Activated naive CD8-positive, alpha-beta T cell treated with anti-CD3 and anti-CD28 coated beads for 36 hours (primary cell): ENCODE measurements around the gene CCDC110. TPM values are rescaled to one million over a fixed set of nuclear protein-coding genes. Genes with fewer than 3 reads are reported as not detected.
A peak's percentile ranks its signal among the peaks of the same experiment; 100 is the strongest.

Experiments
- DNase-seq: peaks from one replicate; pipeline ENCODE4 v3.0.0; 2021
- H3K27ac Mint-ChIP-seq: one replicate; pipeline ENCODE4 v1.8.0; 2022; ENCODE audit warnings: mild to moderate bottlenecking, moderate library complexity, mixed read lengths
- H3K27me3 Mint-ChIP-seq: one replicate; pipeline ENCODE4 v1.8.0; 2022; ENCODE audit warnings: mild to moderate bottlenecking, mixed read lengths
- H3K36me3 Mint-ChIP-seq: one replicate; pipeline ENCODE4 v1.8.0; 2021; ENCODE audit warnings: mild to moderate bottlenecking, mixed read lengths
- H3K4me1 Mint-ChIP-seq: one replicate; pipeline ENCODE4 v1.8.0; 2021; ENCODE audit warnings: mixed read lengths
- H3K4me3 Mint-ChIP-seq: one replicate; pipeline ENCODE4 v1.8.0; 2022; ENCODE audit warnings: mild to moderate bottlenecking, moderate library complexity, mixed read lengths
- H3K9me3 Mint-ChIP-seq: one replicate; pipeline ENCODE4 v1.8.0; 2022; ENCODE audit warnings: mixed read lengths
- total RNA-seq, 2 experiments: library from RNA; stranded (reverse); gene quantifications; one replicate each; pipeline ENCODE4 v1.2.3, GENCODE V29; 2021

Gene CCDC110
- total RNA-seq, 2 experiments from 2014 or later, result 0.18 to 0.19 TPM

DNA sequence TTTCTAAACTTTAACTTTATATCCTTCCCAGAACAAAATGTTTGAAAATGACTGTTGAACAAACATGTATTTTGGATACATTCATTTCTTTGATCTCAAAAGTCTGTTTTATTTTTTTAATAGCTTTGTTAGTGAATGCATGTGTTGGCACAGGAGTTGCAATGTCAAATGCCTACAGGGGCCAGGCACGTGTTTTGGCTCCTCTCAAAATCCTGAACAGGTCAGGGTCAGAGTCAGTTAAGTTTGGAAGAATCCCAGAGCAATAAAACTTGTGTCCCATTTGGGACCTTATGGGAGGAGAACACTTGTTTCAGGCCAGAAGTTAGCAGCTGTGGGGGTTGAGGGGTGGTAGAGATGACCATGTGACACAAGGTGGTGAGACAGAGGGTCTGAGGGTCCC lies 29.0 kb upstream of the CCDC110 start:
- H3K4me3 Mint-ChIP-seq, result no peak overlapping the region
- H3K9me3 Mint-ChIP-seq, result peaks cover 9% of the 10 kb centered on the region
- peaks cover 37% of the 10 kb centered on the region for H3K27me3 Mint-ChIP-seq
- no peak for DNase-seq
- H3K27ac Mint-ChIP-seq, result no peak overlapping the region
- H3K4me1 Mint-ChIP-seq, result no peaks in the 10 kb centered on the region
- no peaks in the 10 kb centered on the region for H3K36me3 Mint-ChIP-seq

DNA sequence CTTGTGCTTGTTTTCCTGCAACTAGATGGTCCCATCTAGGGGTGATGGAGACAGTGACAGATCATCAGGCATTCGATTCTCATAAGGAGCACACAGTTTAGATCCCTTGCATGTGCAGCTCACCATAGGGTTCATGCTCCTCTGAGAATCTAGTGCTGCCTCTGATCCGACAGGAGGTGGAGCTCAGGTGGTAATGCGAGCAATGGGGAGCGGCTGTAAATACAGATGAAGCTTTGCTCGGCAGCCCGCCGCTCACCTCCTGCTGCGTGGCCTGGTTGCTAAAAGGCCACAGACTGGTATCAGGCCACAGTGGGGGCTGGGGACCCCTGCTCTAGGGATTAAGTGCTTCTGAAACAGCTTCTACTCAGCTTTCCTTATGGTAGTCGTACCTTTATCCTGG lies 28.5 kb upstream of the CCDC110 start:
- no peak overlapping the region for H3K27ac Mint-ChIP-seq
- no peak for DNase-seq
- H3K27me3 Mint-ChIP-seq, result peaks cover 36% of the 10 kb centered on the region
- H3K4me3 Mint-ChIP-seq, result no peak overlapping the region
- H3K4me1 Mint-ChIP-seq, result no peaks in the 10 kb centered on the region
- H3K9me3 Mint-ChIP-seq, result peaks cover 9% of the 10 kb centered on the region
- no peaks in the 10 kb centered on the region for H3K36me3 Mint-ChIP-seq

DNA sequence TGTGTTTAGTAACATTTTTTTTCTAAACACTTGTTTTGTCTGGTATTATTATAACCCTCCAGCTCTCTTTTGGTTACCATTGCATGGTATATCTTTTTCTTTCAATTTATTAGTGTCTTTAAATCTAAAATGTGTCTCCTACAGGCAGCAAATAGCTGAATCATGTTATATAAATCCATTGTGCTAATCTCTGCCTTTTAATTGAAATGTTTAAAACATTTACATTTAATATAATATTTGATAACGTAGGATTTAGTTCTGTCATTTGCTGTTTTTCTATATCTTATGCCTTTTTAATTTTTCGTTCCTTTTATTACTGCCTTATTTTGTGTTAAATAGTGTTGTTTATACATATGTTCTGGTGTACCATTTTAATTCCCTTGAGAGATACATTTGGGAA lies 17.1 kb upstream of the CCDC110 start:
- H3K9me3 Mint-ChIP-seq, result peaks cover 12% of the 10 kb centered on the region
- H3K27me3 Mint-ChIP-seq, result peaks cover 39% of the 10 kb centered on the region
- H3K4me3 Mint-ChIP-seq, result no peak overlapping the region
- no peak for DNase-seq
- no peaks in the 10 kb centered on the region for H3K36me3 Mint-ChIP-seq
- H3K4me1 Mint-ChIP-seq, result no peaks in the 10 kb centered on the region
- H3K27ac Mint-ChIP-seq, result no peak overlapping the region

DNA sequence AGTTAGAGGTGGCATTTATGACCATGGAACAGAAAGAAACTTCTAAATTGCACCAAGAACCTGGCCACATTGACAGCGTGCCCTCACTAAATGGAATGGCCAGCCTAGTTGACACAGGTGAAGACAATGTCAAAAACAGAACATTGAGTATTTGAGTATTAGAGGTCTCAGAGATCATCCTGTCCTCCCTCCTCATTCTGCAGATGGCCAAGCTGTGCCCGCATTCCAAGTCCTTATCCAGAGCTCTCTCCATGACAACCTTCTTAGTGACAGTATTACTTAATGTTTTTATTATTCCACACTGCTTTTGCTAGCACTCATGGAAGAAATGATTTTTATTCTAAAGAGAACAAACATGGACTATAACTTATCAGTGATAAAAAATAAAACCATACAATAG lies 9.9 kb upstream of the CCDC110 start:
- no peaks in the 10 kb centered on the region for H3K36me3 Mint-ChIP-seq
- H3K27me3 Mint-ChIP-seq, result peaks cover 64% of the 10 kb centered on the region
- no peak overlapping the region for H3K4me3 Mint-ChIP-seq
- no peaks in the 10 kb centered on the region for H3K4me1 Mint-ChIP-seq
- no peak for DNase-seq
- H3K9me3 Mint-ChIP-seq, result no peaks in the 10 kb centered on the region
- H3K27ac Mint-ChIP-seq, result no peak overlapping the region

DNA sequence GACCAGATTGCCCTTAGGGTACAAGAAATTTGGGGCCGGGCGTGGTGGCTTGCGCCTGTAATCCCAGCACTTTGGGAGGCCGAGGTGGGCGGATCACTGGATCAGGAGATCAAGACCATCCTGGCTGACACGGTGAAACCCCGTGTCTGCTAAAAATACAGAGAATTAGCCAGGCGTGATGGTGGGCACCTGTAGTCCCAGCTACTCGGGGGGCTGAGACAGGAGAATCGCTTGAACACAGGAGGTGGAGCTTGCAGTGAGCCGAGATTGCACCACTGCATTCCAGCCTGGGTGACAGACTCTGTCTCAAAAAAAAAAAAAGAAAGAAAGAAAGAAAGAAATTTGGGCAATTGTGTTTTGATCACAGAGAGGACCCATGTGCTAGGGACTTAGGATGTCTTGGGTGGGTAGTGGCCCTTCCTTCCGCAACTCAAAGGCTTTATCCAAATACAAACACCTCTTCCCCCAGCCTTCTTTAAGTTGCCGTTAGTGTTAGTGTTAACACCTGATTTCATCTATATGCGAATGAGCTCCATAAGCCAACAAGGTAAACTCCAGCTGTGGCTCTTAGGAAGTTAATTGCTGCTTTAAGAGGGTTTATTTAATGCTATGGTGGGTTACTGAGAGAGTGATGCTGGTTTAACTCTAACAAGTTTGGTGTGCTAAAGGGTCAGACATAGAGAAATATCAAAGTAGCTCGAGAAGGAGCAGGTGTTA lies 8.6 kb upstream of the CCDC110 start:
- Mint-ChIP-seq H3K4me3 (no peak overlapping the region), H3K27ac (no peak overlapping the region)

DNA sequence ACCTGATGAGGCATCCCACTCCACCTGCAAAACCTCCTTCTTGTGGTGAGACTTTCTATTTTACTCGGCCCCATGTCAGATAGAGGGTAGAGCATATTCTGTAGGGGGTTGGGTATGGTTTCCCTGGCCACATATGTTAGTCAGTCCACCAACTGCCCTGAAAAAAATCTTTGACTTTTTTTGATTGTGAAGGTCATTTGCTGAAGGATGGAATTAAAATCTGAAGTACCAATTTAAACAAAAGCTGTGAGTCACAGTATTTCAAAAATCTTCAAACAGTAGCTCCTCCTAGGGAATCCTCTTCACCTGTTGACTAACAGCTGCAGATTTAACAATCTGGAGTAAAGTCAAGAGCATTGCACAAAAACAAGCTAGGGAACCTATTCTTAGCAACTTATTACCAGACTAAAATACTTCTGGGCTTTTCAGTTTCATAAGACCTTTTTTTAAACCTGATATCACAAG lies 8.0 kb upstream of the CCDC110 start:
- no peak for DNase-seq
- H3K4me3 Mint-ChIP-seq, result no peak overlapping the region
- peaks cover 51% of the 10 kb centered on the region for H3K27me3 Mint-ChIP-seq
- no peaks in the 10 kb centered on the region for H3K36me3 Mint-ChIP-seq
- no peaks in the 10 kb centered on the region for H3K9me3 Mint-ChIP-seq
- no peaks in the 10 kb centered on the region for H3K4me1 Mint-ChIP-seq
- no peak overlapping the region for H3K27ac Mint-ChIP-seq

More for the DNA sequence above, 8.6 kb upstream of the CCDC110 start:
- Mint-ChIP-seq H3K4me1 (no peaks in the 10 kb centered on the region), H3K27me3 (peaks cover 54% of the 10 kb centered on the region), H3K36me3 (no peaks in the 10 kb centered on the region), H3K9me3 (no peaks in the 10 kb centered on the region)
- no peak for DNase-seq

DNA sequence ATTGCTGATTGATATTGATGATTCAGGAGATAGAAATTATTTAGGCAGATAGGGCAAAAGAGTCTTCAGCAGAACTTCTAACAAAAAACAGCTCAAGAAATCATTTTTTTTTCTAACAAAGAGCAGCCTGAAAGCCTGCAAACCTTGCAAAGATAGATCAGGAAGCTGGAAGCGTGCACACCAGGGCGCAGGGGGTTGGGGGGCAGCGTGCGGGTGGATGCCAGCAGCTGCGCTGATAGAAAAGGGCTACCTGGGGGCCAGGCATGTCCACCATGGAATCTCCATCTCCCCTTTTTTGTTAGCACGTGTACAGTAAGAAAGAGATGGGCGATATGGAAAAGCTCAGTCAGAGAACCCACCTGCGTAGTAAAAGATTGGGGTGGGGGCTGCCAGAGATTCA lies 1.7 kb upstream of the CCDC110 start:
- peaks cover 15% of the 10 kb centered on the region for H3K4me1 Mint-ChIP-seq
- H3K27me3 Mint-ChIP-seq, result peaks cover 36% of the 10 kb centered on the region
- no peak for DNase-seq
- H3K4me3 Mint-ChIP-seq, result no peak overlapping the region
- no peaks in the 10 kb centered on the region for H3K36me3 Mint-ChIP-seq
- no peaks in the 10 kb centered on the region for H3K9me3 Mint-ChIP-seq
- no peak overlapping the region for H3K27ac Mint-ChIP-seq

DNA sequence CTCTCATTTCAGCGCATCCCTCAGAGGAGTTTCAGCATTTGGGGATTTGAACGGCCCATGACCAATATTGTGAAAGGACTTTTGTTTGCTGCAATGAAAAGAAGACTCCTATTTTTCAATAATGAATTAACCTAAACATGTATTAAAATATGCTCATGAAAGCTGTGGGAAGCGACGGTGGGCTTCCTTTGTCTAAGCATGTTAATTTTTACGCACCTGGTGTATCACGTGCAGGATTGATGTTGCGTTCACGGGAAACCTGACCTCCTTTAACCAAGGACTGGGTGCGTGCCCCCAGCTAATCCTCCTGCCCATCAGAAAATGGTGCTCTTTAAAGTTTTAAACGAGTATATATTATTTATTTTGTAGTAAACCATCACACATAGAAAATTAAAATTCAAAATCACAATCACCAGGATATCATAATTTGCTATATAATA lies 590 bp upstream of the CCDC110 start:
- no peaks in the 10 kb centered on the region for H3K9me3 Mint-ChIP-seq
- H3K4me1 Mint-ChIP-seq, result peaks cover 15% of the 10 kb centered on the region
- H3K27ac Mint-ChIP-seq, result no peak overlapping the region
- no peak for DNase-seq
- peaks cover 36% of the 10 kb centered on the region for H3K27me3 Mint-ChIP-seq
- peak overlapping the region; percentile 84 for H3K4me3 Mint-ChIP-seq
- no peaks in the 10 kb centered on the region for H3K36me3 Mint-ChIP-seq

DNA sequence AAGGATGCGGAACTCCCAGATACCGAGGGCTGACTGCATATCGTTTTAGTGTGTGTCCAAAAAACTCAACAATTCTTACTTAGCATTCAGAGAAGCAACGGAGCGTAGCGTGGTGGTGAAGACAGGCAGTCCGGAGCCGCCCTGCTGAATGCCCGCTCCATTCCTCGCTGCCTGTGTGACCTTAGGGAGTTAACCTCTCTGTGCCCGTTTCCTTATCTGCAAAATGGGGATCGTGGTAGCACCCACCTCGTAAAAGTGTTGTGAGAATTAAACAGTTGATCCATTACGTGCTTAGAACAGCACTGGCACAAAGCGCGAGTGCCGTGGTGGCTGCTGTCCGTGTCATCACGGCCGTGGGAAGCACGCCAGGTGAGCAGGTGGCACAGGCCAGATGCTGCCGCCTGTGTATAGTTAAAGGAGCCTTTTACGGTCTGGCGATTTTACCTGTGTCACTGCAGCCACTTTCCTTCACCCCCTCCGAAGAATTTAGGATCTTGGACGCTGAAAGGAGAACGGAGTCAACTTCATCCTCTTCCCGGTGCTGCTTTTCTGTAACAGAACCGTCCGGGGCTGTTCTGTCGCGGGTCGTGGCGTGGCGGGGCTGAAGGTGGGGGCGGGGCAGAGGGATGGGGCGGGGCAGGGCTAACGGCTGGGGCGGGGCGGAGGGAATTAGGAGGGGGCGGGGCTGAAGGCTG lies 885 bp downstream of the CCDC110 start:
- Mint-ChIP-seq H3K27ac (no peak overlapping the region), H3K9me3 (no peaks in the 10 kb centered on the region), H3K36me3 (no peaks in the 10 kb centered on the region), H3K27me3 (peaks cover 31% of the 10 kb centered on the region), H3K4me3 (peak overlapping the region; percentile 78), H3K4me1 (peaks cover 15% of the 10 kb centered on the region)
- DNase-seq, result peak; percentile 22

DNA sequence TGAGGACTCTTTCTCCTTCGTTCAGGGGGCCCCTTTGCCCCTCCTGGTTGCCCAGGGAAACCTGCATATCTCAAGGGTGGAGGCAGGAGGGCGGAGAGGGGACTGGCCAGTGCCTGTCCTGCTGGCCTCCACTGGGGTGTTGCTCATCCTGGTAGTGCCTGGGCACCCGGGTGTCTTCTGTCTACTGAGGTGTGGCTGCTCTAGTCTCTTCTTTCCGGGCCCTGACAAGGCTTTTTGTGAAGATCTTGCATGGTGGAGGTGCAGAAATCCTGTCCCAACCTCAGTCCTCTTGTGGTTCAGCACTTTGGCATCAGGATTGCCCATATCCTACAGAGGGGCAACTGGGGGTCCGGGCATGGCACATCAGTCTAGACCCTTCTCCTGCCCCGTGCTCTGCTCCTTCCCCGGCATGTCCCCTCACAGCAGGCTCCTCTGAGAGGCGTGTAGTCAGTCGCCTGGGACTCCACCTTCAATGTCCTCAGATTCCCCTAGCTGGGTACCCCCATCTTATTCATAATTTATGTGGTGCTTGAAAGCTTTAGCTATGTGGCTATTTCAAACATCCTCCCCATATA lies 1.9 kb downstream of the CCDC110 start:
- peaks cover 31% of the 10 kb centered on the region for H3K27me3 Mint-ChIP-seq
- H3K36me3 Mint-ChIP-seq, result no peaks in the 10 kb centered on the region
- H3K4me1 Mint-ChIP-seq, result peaks cover 15% of the 10 kb centered on the region
- no peaks in the 10 kb centered on the region for H3K9me3 Mint-ChIP-seq
- no peak overlapping the region for H3K4me3 Mint-ChIP-seq
- DNase-seq, result no peak
- H3K27ac Mint-ChIP-seq, result no peak overlapping the region

DNA sequence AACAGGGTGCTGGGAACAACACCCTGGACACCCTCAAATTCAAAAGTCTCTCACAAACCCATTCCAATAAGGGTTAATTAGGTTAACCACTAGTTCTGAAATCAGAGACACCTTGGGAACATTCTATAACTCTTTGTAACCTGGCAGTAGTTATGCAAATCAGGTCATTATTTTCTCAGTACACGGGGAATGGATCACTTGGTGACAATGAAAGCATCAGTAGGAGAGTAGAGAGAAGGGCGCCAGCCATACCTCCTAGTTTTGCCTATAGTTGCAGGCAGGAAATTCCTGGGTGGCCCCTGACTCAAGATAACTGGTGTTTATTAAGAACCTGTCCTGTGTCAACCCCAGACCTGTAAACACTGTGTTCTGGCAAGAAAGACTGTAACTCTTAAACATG lies 2.5 kb downstream of the CCDC110 start:
- H3K4me3 Mint-ChIP-seq, result no peak overlapping the region

DNA sequence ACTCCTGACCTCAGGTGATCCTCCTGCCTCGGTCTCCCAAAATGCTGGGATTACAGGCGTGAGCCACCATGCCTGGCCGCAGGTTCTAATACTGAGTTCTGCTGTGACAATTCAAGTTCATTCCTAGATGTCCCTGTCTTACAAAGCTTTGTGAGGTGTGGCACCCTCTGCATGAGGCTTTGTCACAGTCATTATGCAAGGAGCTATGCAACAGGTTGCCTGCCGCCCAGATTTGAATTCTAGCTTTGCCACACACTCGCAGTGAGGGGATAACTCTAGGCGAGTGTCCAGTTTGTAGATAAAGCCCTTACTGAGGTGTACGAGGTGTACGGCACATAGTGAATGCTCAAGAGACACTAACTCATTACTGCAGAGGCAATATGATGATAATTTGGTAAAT lies 3.5 kb downstream of the CCDC110 start:
- no peak overlapping the region for H3K4me3 Mint-ChIP-seq
- H3K27ac Mint-ChIP-seq, result no peak overlapping the region
- H3K9me3 Mint-ChIP-seq, result no peaks in the 10 kb centered on the region
- no peak for DNase-seq
- H3K36me3 Mint-ChIP-seq, result no peaks in the 10 kb centered on the region
- H3K27me3 Mint-ChIP-seq, result peaks cover 27% of the 10 kb centered on the region
- H3K4me1 Mint-ChIP-seq, result peaks cover 15% of the 10 kb centered on the region

More for the DNA sequence above, 2.5 kb downstream of the CCDC110 start:
- Mint-ChIP-seq H3K27ac (no peak overlapping the region), H3K9me3 (no peaks in the 10 kb centered on the region), H3K36me3 (no peaks in the 10 kb centered on the region), H3K4me1 (peaks cover 15% of the 10 kb centered on the region), H3K27me3 (peaks cover 31% of the 10 kb centered on the region)
- DNase-seq, result no peak

DNA sequence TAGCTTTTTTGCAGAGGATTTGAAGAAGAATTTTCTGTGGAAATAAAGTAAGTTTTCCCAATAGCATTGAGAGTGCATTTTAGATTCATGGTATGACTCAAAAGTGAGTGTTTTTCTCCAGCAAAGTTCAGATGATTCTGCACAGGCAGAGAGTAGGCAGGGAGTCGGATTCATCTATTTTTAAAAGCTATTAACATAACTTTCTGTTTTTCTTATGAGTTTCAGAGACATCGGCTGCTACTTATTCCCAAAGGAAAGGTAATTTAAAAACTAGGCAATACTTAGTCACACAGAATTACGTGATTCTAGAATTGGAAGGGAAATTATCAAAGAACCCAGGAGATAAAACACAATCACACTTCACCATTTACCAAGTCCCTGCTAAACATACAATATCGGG lies 4.4 kb downstream of the CCDC110 start:
- Mint-ChIP-seq H3K4me3 (no peak overlapping the region), H3K4me1 (peaks cover 15% of the 10 kb centered on the region), H3K27ac (no peak overlapping the region), H3K27me3 (peaks cover 21% of the 10 kb centered on the region), H3K36me3 (no peaks in the 10 kb centered on the region), H3K9me3 (no peaks in the 10 kb centered on the region)
- no peak for DNase-seq

DNA sequence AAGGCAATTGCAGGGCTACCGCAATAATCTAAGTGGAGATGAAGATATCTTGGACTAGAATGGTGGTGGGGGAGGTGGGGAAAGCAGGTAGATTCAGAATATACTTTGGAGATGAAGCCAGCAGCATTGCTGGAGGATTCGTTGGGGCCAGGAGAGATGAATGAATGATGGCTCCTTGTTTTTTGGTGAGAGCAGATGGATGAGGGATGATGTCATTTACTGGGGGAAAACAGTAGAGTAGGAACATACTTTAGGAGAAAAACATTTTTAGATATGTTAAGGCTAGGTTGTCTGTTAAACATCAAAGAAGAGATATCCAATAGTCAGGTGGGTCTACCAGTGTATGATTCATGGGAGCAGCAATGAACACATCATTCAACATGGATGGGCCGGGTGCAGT lies 5.8 kb downstream of the CCDC110 start:
- Mint-ChIP-seq H3K4me1 (peaks cover 11% of the 10 kb centered on the region), H3K27me3 (peaks cover 21% of the 10 kb centered on the region), H3K27ac (no peak overlapping the region), H3K4me3 (no peak overlapping the region), H3K36me3 (no peaks in the 10 kb centered on the region), H3K9me3 (no peaks in the 10 kb centered on the region)
- no peak for DNase-seq

DNA sequence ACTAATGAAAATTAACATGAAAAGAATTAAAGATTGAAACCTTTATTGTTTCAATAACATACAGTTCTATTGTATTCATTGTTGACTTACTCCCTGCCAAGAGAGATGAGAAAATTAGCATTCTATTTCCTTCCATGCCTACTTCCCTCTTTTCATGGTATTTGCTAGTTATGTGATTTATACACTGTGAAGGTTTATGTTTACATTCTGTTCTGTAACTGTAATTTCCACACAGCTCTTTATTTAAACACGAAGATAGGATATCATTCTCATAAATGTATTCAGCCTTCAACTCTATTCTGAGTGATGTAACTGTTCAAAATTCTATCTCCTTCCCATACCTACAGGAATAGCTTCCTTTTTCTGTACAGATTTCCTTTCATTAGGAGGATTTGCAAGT lies 6.6 kb downstream of the CCDC110 start:
- Mint-ChIP-seq H3K27ac (no peak overlapping the region), H3K4me1 (peaks cover 5% of the 10 kb centered on the region), H3K27me3 (peaks cover 15% of the 10 kb centered on the region), H3K36me3 (no peaks in the 10 kb centered on the region), H3K9me3 (no peaks in the 10 kb centered on the region), H3K4me3 (no peak overlapping the region)
- DNase-seq, result no peak
